GM21717 (cell line): Measurements from ENCODE around the gene ADGRG2.
"Not testable (repeated sequence)": the region's sequence is repeated elsewhere in the genome, so short reads cannot be mapped to it uniquely, and the experiment has no call there.

ENCODE experiments used
- ATAC-seq: cut with Tn5 transposase; IDR thresholded peaks from one replicate; pipeline ENCODE4 v1.9.1; 2021; ENCODE audit warnings: mild to moderate bottlenecking, moderate library complexity; ENCODE audit not compliant: unreplicated experiment

The ADGRG2 gene

GRCh38 chrX:19089555-19090040 is 32.7 kb downstream of the ADGRG2 start:
- ATAC-seq = no peak

GRCh38 chrX:19086102-19086772 is 36.0 kb downstream of the ADGRG2 start:
- ATAC-seq = no peak

DNA sequence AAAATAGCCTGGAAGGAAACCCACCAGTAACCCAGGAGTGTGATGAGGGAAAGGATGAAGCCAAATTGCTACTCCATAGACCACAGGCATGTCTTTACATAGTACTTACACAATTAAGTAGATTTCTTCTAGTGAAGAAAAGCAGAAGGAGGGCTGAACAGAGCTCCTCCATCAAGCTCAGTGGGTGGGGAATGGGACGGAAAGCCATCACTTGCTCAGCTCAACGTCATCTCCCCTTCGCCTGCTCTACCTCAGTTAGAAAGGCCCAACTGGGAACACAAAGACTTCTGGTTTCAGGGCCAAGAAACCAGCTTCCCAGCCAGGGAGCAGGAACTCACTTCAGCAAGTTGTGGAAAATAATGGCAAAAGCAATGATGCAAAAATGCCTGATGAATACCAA is 36.6 kb downstream of the ADGRG2 start:
- ATAC-seq = no peak

DNA sequence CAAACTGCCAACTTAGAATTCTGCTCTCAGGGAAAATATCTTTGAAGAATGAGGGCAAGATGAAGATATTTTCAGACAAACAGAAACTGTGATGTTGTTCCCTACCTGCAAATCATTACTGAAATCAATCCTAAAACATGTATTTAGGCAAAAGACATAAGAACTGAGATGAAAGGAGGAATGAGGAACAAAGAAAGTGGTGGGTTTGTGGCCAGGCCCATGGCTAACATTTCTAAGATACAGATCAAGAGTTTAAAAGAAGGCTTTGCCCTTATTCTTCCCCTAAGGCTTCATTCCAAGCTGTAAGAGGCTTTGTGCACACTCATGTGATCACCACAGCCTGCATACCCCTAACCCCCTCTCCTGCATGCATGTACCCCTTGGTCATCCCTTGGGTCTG is 46.5 kb downstream of the ADGRG2 start:
- ATAC-seq = no peak

DNA sequence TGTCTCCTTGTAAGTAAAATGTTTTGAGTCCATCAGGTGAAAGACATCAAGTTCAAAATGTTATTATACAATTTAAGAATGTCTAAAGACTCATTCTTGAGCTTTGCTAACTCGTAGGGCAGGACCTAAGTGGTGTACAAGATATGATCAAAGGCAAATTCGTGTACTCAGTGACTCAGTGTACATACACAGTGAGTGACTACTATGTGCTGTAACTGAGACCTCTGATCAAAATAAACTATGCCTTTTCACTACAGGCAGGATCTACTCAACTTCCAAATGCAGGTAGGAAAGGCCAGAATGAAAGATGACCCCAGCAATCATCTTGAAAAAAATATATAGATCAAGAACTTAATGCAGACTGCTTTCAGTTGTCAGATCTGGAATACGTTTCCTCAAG is 49.9 kb downstream of the ADGRG2 start:
- ATAC-seq = no peak

DNA sequence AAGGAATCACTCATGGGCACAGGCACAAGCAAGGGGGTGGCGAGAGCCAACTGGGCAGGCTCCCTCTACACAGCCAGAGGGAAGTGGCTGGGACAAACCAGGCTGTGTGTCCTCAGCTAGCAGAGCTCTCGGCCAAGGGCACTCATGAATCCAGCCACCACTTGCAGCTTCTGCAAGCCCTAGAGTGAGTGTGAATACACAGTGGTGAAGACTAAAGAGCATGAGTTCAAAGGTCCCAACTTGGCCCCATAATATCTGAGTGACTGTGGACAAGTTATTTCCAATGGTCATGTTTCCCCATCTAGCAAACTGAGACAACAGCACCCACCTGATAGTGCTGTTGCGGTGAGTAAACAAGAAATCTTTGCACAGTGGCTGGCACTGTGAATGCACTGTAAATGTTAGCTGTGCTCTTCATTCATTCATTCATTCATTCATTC is 51.7 kb downstream of the ADGRG2 start:
- no peak for ATAC-seq

DNA sequence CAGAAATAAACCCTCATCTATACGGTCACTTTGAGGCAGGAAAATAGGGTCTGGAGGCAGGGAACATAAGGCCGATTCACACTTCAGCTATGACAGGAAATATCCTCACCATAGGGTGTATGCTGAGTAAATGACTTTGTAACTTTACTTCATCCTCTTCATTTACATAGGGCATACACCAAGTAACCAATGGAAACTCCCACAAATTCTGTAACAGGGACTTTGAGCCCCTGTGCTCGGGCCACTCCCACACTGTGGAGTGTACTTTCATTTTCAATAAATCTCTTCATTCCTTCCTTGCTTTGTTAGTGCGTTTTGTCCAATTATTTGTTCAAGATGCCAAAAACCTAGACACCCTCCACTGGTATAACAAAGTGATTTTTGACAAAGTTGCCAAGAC is 55.3 kb downstream of the ADGRG2 start:
- not testable (repeated sequence) for ATAC-seq

GRCh38 chrX:19065535-19065934 is 56.7 kb downstream of the ADGRG2 start:
- no peak for ATAC-seq

- no peak for ATAC-seq
These were observed 58.1 kb downstream of the ADGRG2 start for GRCh38 chrX:19064175-19064574.

- ATAC-seq = no peak
These were observed 59.2 kb downstream of the ADGRG2 start for GRCh38 chrX:19063030-19063429.

DNA sequence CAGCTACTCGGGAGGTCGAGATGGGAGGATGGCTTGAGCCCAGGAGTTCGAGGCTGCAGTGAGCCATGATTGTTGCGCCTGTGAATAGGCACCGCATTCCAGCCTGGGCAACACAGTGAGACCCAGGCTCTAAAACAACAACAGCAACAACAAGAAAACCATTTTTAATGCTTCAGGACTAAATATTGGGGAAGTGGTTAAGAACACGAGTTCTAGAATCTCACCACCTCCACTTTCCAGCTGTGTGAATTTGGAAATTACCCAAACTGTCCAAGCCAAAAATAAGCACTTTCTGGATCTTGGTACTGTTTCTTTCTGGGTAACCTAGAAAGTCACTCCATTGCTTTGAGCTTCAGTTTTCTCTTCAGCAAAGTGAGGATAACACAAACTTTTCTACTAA is 63.2 kb downstream of the ADGRG2 start:
- no peak for ATAC-seq

GRCh38 chrX:19057856-19058255 is 64.4 kb downstream of the ADGRG2 start:
- no peak for ATAC-seq

DNA sequence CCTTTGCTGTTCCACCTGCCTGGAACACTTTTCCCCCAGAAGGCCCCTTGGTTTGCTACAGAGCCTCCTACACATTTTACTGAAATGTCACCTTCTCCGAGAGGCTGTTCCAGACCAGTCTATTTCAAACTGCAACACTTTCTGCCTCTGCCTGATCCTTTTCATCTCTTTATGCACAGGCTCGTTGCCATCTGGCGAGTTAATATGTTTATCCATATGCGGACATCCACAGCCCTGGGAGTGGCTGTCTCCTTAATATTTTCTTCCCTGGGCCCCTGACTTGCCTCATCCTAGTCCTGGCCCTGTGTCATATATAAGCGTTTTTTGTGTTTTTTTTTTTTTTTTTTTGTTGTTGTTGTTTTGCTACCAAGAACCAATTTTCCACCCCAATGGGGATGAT is 73.2 kb downstream of the ADGRG2 start:
- ATAC-seq = no peak

GRCh38 chrX:19046343-19047215 is 75.7 kb downstream of the ADGRG2 start:
- no peak for ATAC-seq

DNA sequence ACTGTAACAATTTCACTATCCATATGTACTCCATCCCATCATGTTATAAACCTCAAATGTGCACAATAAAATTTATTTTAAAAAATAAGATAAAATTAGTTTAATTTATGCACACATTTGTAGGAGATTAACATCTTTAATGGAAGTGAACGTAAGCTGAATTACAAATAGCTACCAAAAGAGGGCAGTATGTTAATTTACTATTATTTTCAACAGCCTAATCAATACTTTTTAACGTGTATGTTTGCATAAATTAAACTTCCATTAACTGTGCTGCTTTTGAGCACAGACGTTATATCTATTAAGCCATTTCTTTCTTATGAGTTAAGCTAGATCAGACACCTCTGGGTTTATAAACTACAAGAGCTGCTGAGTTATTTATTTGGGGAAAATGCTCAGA is 81.9 kb downstream of the ADGRG2 start:
- no peak for ATAC-seq

DNA sequence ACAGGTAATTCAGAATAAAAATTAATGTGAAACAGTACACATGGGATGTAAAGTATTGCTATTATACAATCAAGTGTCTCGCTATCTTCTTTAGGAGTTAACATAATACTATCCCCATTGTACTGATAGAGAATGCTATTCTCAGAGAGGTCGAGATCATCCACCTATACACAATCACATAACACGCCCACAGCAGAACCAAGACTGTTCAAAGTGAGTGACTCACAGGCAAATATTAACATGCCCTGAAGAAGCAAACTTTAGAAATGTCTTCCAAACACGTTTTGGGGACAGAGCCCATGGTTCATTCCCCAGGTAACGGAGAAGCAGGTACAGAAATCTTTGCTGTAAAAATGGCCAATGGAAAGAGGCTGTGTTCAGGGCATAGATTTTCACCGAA is 88.2 kb downstream of the ADGRG2 start:
- no peak for ATAC-seq

DNA sequence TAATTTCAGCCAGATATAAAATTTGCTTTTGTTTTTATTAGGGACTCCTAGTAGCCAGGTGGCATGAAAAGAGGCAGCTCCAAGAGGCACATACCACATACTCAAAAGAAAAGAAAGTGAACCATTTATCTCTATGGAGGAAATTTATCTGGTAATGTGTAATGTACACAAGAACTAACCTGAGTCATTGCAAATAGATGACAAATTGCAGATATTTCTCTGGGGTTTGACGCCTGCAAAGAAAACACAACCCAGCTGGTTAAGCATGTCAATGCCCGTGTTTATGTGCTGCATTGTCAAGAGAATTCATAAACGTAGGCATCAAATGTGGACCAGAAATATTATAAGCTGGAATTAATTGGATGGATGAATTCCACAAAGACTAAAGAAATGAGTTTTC is 91.5 kb downstream of the ADGRG2 start:
- no peak for ATAC-seq

- ATAC-seq = no peak
These were observed 93.7 kb downstream of the ADGRG2 start for GRCh38 chrX:19028560-19028959.

DNA sequence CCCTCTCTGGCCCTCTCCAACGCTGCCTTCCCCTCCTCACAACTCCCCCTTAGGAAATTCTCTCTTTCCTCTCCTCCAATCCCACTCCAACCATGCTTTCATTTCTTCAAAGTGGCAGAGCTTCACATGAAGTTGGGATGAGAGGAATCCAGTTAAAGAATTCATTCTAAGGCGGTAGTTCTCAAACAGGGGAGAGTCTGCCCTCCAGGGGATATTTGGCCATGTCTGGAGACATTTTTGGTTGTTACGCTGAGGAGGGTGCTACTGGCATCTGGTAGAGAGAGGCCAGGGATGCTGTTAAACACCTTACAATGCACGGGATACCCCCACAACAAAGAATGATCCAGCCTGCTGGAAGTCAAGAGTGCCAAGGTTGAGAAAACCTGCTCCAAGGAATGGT is 97.9 kb downstream of the ADGRG2 start:
- no peak for ATAC-seq

DNA sequence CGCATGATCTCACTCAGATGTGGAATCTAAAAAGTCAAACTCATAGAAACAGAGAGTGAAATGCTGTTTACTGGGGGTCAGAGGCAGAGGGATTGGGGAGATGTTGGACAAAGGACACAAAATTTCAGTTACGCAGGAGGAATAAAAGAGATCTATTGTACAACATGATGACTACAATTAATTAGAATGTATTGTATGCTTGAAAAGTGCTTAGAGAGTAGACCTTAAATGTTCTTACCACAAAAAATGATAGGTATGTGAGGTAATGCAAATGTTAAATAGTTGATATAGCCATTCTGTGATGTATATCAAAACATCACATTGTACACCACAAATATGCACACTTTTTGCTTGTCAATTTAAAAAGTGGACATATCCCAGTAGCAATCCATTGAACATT is 102.3 kb downstream of the ADGRG2 start:
- ATAC-seq = no peak

GRCh38 chrX:19017271-19017670 is 105.0 kb downstream of the ADGRG2 start:
- ATAC-seq = no peak

DNA sequence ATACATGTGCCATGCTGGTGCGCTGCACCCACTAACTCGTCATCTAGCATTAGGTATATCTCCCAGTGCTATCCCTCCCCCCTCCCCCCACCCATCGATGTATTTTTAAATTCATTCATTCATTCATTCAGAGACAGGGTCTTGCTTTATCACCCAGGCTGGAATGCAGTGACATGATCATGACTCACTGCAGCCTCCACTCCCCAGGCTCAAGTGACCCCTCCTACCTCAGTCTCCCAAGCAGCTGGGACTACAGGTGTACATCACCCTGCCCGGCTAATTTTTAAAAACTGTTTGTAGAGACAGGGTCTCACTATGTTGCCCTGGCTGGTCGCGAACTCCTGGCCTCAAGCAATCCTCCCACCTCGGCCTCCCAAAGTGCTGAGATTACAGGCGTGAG is 105.7 kb downstream of the ADGRG2 start:
- not testable (repeated sequence) for ATAC-seq
